GM18861 (cell line): ENCODE results near the gene CCDC14.
A peak's percentile ranks its signal among the peaks of the same experiment; 100 is the strongest.
"Not testable (repeated sequence)": the region's sequence is repeated elsewhere in the genome, so short reads cannot be mapped to it uniquely, and the experiment has no call there.

ENCODE experiments used
- ATAC-seq: cut with Tn5 transposase; IDR thresholded peaks from one replicate; pipeline ENCODE4 v1.9.1; 2021; ENCODE audit not compliant: unreplicated experiment

The CCDC14 gene

GRCh38 chr3:123964793-123965192 lies 3.8 kb upstream of the CCDC14 start:
- not testable (repeated sequence) for ATAC-seq

- ATAC-seq, result no peak
Observed at GRCh38 chr3:123961508-123961856, 453 bp upstream of the CCDC14 start.

- ATAC-seq, result peak; percentile 86
Observed at GRCh38 chr3:123953735-123954134, 7.3 kb downstream of the CCDC14 start.

DNA sequence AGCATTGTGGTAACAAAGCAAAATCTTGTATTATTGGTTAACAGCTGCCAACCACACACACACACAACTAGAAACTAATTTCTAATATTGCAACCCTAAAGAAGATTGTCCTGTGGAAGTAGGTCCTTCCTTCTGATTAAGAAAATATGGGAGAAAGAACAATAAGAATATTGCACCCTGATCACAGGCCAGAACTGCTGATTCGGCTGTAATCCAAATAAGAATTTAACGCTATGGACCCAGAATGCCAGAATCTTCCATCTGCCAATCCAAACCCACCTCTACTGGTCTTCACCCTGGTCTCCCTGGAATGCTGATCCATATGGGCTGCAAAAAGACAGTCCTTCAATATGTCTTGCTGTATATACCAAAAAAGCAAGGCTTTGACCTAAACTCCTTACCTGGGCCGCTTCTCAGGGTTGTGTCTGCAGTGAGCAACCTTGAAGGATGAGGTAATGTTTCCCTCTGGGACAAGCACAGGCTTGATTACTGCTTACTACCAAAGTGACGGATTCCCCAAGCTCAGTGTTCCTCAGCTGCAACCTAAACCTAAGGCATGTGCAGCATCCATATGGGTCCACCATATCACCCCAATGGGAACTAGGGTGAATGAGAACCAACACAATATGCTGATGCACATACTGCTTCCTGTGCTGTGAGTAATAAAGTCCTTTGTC lies 8.0 kb downstream of the CCDC14 start:
- no peak for ATAC-seq

GRCh38 chr3:123951522-123952447 lies 9.2 kb downstream of the CCDC14 start:
- no peak for ATAC-seq

GRCh38 chr3:123949641-123950040 lies 11.4 kb downstream of the CCDC14 start:
- ATAC-seq, result no peak

- ATAC-seq, result no peak
Observed at GRCh38 chr3:123948449-123948848, 12.6 kb downstream of the CCDC14 start.

GRCh38 chr3:123947482-123947881 lies 13.5 kb downstream of the CCDC14 start:
- no peak for ATAC-seq

- no peak for ATAC-seq
Observed at GRCh38 chr3:123941542-123941941, 19.5 kb downstream of the CCDC14 start.

DNA sequence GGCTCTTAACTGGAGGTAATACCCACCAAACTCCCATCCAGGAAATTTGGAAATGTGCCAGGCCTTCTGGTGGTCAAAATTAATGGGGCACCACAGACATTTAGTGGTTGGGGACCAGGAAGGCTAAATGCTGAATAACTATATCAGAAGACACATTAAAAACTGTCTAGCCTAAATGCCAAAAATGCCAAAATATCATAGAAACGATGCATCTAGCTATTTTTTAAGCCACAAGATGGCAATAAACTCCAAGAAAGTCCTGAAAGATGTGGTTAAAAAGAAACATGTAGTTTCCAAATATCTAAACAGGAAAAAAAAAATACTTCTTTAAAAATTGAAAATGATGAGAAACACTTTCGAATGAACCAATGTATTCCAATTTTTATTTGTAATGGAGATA lies 19.9 kb downstream of the CCDC14 start:
- no peak for ATAC-seq

GRCh38 chr3:123939706-123940105 lies 21.3 kb downstream of the CCDC14 start:
- ATAC-seq, result no peak

DNA sequence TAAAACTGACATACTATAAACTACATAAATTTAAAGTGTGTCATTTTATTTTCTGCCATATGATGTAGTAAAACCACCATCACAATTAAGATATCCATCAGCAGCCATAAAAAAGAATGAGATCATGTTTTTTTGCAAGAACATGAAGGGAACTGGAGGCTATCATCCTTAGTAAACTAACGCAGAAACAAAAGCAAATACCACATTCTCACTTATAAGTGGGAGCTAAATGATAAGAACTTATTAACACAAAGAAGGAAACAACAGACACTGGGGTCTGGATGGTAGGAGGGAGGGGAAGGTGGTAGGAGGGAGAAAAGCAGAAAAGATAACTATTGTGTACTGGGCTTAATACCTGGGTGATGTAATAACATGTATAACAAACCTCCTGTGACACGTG lies 24.6 kb downstream of the CCDC14 start:
- ATAC-seq, result no peak

DNA sequence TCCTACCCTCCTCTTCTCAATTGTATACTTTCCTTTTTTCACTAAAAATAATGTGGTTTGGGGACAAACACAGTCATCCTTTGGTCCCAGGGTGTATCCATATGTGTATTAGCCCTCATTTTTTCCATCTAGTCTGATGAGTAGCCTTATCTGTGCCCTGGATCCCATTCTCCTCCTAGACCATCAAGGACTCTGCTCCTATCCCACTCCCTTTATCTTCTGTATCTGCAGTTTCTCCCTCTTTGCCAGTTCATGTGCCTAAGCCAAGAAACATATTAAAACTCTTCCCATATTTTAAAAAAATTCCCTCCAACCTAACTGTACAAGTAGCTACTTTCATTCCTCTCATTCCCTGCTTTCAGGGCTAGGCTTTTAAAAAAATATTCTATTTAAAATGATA lies 25.2 kb downstream of the CCDC14 start:
- ATAC-seq, result no peak

GRCh38 chr3:123934250-123934649 lies 26.8 kb downstream of the CCDC14 start:
- ATAC-seq, result no peak

GRCh38 chr3:123930445-123930844 lies 30.6 kb downstream of the CCDC14 start:
- ATAC-seq, result no peak

DNA sequence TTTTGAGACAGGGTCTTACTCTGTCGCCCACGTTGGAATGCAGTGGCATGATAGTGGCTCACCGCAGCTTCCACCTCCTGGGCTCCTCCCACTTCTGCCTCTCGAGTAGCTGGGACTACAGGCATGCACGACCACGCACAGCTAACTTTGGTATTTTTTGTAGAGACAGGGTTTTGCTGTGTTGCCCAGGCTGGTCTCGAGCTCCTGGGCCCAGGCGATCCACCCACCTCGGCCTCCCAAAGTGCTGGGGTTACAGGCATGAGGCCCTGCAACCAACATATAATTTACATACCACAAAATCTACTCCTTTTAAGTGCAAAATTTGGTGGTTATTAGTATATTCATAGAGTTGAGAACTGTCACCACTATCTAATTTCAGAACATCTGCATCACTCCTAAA lies 31.7 kb downstream of the CCDC14 start:
- no peak for ATAC-seq

GRCh38 chr3:123926396-123926795 lies 34.6 kb downstream of the CCDC14 start:
- no peak for ATAC-seq

DNA sequence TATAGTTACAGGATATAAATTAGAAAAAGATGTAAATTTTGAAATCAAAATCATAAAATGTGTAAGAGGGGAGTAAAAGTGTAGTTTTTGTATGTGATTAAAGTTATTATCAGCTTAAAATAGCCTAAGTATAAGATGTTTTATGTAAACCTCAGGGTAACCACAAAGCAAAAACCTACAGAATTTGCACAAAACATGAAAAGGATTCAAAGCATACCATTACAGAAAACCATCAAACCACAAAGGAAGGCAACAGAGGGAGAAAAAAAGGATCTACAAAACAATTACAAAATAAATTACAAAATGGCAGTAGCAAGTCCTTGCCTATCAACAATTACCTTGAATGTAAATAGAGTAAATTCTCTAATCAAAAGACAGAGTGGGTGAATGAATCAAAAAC lies 40.2 kb downstream of the CCDC14 start:
- ATAC-seq, result no peak

DNA sequence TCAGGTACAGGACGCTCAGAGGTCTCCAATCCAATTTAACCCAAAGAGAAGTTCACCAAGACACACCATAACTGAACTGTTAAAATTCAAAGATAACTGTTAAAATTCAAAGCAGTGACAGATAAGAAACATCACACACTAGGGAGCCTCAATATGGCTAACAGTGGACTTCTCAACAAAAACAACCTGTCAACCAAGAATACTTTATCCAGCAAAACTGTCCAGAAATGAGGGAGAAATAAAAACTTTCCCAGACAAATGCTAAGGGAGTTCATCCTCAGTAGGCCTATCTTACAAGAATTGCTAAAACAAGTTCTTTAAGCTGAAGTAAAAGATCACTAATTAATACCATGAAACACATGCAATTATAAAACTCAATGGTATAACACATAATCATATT lies 40.6 kb downstream of the CCDC14 start:
- ATAC-seq, result no peak

GRCh38 chr3:123919353-123919752 lies 41.7 kb downstream of the CCDC14 start:
- ATAC-seq, result no peak

DNA sequence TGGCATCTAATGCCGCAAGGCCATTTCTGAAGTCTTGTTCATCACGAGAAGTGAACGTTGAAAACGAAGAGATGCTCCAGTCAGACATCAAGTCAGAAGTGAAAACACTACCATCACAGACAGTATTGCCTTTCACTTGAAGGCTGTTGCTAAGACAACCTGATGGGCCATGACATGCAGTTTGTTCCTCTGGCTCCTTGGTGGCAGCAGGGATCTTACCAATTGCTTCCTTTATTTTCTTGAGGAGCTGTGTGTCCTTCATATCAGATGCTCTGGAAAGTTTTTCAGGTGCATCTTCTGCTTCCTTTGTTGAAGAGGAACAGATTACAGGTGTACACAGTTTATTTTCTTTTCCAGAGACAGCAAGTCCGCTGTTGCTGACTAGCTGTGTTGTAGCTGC lies 46.2 kb downstream of the CCDC14 start:
- ATAC-seq, result no peak

- ATAC-seq, result no peak
Observed at GRCh38 chr3:123909785-123910184, 51.2 kb downstream of the CCDC14 start.
